HUES6 (cell line): Measurements from ENCODE around the gene RMI2.

Source experiments
- H3K27ac ChIP-seq: 2 replicates; pipeline ENCODE4 v1.7.0; 2013; ENCODE audit warnings: low read depth, mild to moderate bottlenecking, low read length, inconsistent platforms
- H3K27me3 ChIP-seq: 2 replicates; pipeline ENCODE4 v1.6.1; 2013; ENCODE audit warnings: low read length; ENCODE audit not compliant: control insufficient read depth, insufficient read depth
- H3K36me3 ChIP-seq: 2 replicates; pipeline ENCODE4 v1.6.1; 2013; ENCODE audit warnings: low read length; ENCODE audit not compliant: control insufficient read depth, insufficient read depth
- H3K4me1 ChIP-seq: 2 replicates; pipeline ENCODE4 v1.6.1; 2013; ENCODE audit warnings: low read length; ENCODE audit not compliant: control insufficient read depth, insufficient read depth
- H3K4me3 ChIP-seq: 2 replicates; pipeline ENCODE4 v1.5.1; 2013; ENCODE audit warnings: low read depth, low read length
- H3K9ac ChIP-seq: one replicate; pipeline ENCODE4 v1.6.1; 2013; ENCODE audit warnings: mild to moderate bottlenecking, low read length
- H3K9me3 ChIP-seq: 2 replicates; pipeline ENCODE4 v1.6.1; 2013; ENCODE audit warnings: low read depth, low read length; ENCODE audit not compliant: control insufficient read depth, insufficient read depth

RMI2 gene

DNA sequence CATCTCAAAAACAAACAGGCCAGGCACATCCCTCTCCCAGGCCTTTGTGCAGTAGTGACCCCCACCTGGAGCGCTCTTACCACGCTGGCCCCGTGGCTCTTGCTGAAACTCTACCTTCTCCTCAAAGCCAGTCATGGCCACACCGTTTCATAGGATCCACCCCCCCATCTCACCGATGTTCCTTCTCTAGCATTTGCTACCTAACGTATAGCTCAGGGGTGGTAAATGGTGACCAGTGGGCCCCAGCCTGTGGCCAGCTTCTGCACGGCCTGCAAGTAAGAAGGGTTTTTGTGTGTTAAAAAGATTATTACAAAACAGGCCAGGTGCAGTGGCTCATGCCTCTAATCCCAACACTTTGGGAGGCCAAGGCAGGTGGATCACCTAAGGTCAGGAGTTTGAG lies 43.8 kb downstream of the RMI2 start:
- Histone ChIP-seq H3K27me3 (no peaks in the 10 kb centered on the region), H3K4me1 (peaks cover 40% of the 10 kb centered on the region), H3K9me3 (no peaks in the 10 kb centered on the region), H3K4me3 (no peak overlapping the region), H3K27ac (no peak overlapping the region), H3K9ac (no peak overlapping the region), H3K36me3 (no peaks in the 10 kb centered on the region; the same call in 1 of the 2 replicates)

- H3K36me3 ChIP-seq: no peaks in the 10 kb centered on the region
- peaks cover 40% of the 10 kb centered on the region for H3K4me1 ChIP-seq
- no peak overlapping the region for H3K27ac ChIP-seq
Measured at GRCh38 chr16:11389631-11390565, 44.6 kb downstream of the RMI2 start.

DNA sequence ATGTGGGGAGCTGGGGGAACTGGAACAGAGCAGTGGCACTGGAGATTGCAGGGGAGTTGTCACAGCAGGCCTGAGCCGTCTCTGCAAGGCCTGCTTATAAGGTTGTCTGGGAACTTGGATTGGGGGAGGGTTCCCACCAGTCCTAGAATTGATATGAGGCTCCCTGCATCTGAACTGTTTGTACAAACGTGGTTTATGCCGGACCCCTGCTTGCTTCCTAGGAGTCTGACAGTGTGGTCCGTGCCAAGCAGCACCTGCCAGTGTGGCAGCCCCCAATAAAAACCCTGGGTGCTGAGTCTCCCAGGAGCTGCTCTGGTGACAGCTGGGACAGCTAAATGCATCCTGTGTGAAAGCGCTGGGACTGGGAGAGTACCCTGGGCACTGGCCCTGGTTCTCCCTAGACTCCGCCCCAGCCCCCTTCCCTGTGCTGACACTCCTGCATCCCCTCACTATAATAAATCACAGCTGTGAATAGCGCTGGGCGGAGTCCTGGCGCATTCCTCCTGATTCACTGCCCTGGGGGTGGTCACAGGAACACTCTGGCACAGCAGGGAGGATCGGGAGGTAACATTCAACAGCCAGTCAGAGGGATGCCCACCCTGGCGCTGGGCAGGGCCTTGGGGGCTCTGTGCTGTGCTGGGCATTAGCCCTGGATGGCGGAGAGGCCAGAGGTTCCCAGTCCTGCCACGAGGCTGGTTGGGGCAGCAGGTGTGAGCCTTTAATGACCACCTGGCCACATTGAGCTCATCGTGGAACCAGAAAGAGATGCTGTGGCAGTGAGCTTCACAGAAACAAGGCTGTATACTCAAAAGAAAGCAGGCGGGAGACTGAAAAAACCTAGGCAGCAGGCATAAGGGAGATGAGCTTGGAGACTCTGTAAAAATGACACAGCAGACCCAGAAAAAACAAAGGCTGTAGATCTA lies 45.6 kb downstream of the RMI2 start:
- Histone ChIP-seq H3K9me3 (no peaks in the 10 kb centered on the region), H3K27me3 (no peaks in the 10 kb centered on the region), H3K4me1 (peaks cover 40% of the 10 kb centered on the region), H3K36me3 (no peaks in the 10 kb centered on the region), H3K27ac (no peak overlapping the region), H3K4me3 (no peak overlapping the region), H3K9ac (no peak overlapping the region)

More at GRCh38 chr16:11389631-11390565, 44.6 kb downstream of the RMI2 start:
- no peak overlapping the region for H3K4me3 ChIP-seq
- H3K9me3 ChIP-seq: no peaks in the 10 kb centered on the region
- no peak overlapping the region for H3K9ac ChIP-seq
- no peaks in the 10 kb centered on the region for H3K27me3 ChIP-seq

GRCh38 chr16:11391576-11391975 lies 46.3 kb downstream of the RMI2 start:
- Histone ChIP-seq H3K36me3 (no peaks in the 10 kb centered on the region), H3K9ac (no peak overlapping the region), H3K4me1 (peaks cover 43% of the 10 kb centered on the region), H3K4me3 (no peak overlapping the region), H3K9me3 (no peaks in the 10 kb centered on the region), H3K27me3 (no peaks in the 10 kb centered on the region), H3K27ac (no peak overlapping the region)

GRCh38 chr16:11392041-11392581 lies 46.9 kb downstream of the RMI2 start:
- Histone ChIP-seq H3K27me3 (no peaks in the 10 kb centered on the region), H3K4me1 (peaks cover 45% of the 10 kb centered on the region), H3K36me3 (no peaks in the 10 kb centered on the region), H3K9ac (no peak overlapping the region), H3K27ac (no peak overlapping the region), H3K9me3 (no peaks in the 10 kb centered on the region), H3K4me3 (no peak overlapping the region)

GRCh38 chr16:11393366-11393765 lies 48.1 kb downstream of the RMI2 start:
- Histone ChIP-seq H3K4me1 (peaks cover 40% of the 10 kb centered on the region), H3K27ac (no peak overlapping the region), H3K27me3 (no peaks in the 10 kb centered on the region), H3K4me3 (no peak overlapping the region), H3K9me3 (no peaks in the 10 kb centered on the region), H3K9ac (no peak overlapping the region), H3K36me3 (no peaks in the 10 kb centered on the region)

GRCh38 chr16:11393861-11394592 lies 48.8 kb downstream of the RMI2 start:
- Histone ChIP-seq H3K4me1 (peaks cover 33% of the 10 kb centered on the region), H3K9me3 (no peaks in the 10 kb centered on the region), H3K36me3 (no peaks in the 10 kb centered on the region), H3K27me3 (no peaks in the 10 kb centered on the region), H3K9ac (no peak overlapping the region), H3K4me3 (no peak overlapping the region), H3K27ac (no peak overlapping the region)

DNA sequence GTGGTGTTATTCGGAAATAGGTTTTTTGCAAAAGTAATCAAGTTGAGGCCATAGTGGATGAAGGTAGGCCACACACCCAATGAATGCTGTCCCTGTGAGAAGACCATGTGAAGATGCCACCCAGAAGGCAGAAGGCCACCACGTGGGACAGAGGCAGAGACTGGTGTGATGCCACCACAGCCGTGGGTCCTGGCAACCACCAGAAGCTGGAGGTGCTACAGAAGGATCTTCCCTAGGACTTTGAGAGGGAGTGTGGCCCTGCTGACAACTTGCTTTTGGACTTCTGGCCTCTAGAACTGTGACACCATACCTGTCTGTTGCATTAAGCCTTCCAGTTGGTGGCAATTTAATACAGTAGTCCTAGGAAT lies 49.3 kb downstream of the RMI2 start:
- H3K9me3 ChIP-seq: no peaks in the 10 kb centered on the region
- no peaks in the 10 kb centered on the region for H3K36me3 ChIP-seq
- H3K4me1 ChIP-seq: peaks cover 30% of the 10 kb centered on the region
- no peak overlapping the region for H3K9ac ChIP-seq
- H3K4me3 ChIP-seq: no peak overlapping the region
- H3K27ac ChIP-seq: no peak overlapping the region
- no peaks in the 10 kb centered on the region for H3K27me3 ChIP-seq

GRCh38 chr16:11395008-11395948 lies 50.0 kb downstream of the RMI2 start:
- Histone ChIP-seq H3K4me3 (no peak overlapping the region), H3K9me3 (no peaks in the 10 kb centered on the region), H3K9ac (no peak overlapping the region), H3K4me1 (peaks cover 23% of the 10 kb centered on the region), H3K27ac (no peak overlapping the region), H3K36me3 (no peaks in the 10 kb centered on the region), H3K27me3 (no peaks in the 10 kb centered on the region)

DNA sequence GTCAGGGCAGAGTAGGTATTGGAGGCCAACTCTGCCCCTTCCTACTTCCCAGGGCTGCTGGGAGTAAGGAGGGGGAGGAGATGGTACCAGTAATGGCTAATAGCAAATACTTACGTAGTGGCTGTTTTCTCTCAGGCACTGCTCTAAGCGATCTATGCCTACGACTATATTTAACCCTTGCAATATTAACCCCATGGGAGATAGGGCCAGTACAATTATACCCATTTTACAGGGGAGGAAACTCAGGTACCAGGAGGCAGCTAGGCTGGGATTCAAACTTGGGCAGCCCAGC lies 50.6 kb downstream of the RMI2 start:
- no peaks in the 10 kb centered on the region for H3K9me3 ChIP-seq
- H3K36me3 ChIP-seq: no peaks in the 10 kb centered on the region
- no peak overlapping the region for H3K27ac ChIP-seq
- H3K27me3 ChIP-seq: no peaks in the 10 kb centered on the region
- H3K4me1 ChIP-seq: peaks cover 18% of the 10 kb centered on the region
- no peak overlapping the region for H3K4me3 ChIP-seq
- H3K9ac ChIP-seq: no peak overlapping the region
